ENCODE data around the gene FOXP1.

FOXP1 gene

DNA sequence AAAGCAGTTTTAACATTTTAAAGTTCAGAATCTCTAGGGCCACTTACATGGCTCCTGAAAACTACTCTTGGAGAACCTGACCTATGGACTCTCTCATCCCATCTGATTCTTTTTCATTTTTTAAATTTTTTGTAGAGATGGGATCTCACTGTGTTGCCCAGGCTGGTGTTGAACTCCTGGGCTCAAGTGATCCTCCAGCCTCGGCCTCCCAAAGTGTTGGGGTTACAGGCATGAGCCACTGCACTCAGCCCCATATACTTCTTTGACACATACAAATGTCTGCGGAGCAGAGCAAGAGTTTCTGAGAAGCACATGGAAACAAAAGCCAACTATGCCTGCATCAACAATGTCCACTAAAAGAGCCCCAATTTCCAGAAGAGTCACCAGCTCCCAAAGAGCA lies 189.8 kb downstream of the FOXP1 start:
- DNase-seq: no peak

DNA sequence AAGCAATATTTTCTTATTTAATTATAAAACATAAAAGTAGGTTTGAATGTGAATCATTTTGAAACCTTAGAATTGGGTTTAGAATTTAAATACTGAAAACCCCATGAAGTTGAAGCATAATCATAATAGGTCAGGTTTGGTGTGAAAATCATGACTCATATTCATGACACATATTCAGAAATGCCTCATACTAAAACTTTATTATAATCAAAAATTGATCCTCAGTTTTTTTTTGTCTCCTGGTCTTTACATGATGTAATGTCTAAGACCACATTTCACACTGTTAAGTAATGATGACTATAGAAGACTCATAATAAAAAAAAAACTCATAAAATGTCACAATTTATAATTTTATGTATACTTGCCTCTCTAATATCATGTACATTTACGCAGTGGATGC lies 190.4 kb downstream of the FOXP1 start:
- no peak for DNase-seq

DNA sequence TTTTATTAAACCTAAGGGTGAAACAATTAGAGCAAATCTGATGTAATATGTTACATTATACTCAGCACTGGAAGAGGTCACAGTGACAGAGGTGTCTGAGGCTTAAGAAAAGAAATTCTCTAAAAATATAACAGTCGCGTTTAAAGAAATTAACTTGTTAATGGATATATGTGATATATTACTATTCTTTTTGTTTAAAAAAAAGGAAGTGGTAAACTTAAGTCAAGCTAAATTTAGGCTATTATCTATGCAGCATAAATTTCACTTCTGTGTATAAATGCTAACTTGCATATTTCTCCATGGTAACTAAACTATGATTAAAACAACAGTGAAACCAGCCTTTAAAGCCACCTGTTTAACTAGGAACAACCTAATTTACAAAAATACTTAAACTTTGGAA lies 191.3 kb downstream of the FOXP1 start:
- no peak for DNase-seq

DNA sequence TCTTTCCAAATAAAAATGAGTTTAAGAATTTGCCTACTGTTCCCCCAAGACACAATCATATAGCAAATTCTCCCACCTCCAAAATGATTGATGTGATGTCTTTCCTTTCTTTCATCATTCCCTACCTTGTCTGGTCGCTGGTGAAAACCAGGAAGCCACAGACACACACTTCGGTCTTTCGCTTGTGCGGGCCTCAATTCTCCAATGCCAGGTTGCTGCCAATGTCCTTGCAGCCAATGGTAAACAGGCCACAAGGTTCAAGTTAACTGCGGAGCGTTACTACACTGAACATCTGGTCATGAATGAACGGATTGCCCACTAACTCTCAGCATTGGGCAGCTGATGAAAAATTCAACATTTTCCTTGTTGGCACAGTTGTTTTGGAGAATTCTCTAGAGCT lies 192.2 kb downstream of the FOXP1 start:
- no peak for DNase-seq

DNA sequence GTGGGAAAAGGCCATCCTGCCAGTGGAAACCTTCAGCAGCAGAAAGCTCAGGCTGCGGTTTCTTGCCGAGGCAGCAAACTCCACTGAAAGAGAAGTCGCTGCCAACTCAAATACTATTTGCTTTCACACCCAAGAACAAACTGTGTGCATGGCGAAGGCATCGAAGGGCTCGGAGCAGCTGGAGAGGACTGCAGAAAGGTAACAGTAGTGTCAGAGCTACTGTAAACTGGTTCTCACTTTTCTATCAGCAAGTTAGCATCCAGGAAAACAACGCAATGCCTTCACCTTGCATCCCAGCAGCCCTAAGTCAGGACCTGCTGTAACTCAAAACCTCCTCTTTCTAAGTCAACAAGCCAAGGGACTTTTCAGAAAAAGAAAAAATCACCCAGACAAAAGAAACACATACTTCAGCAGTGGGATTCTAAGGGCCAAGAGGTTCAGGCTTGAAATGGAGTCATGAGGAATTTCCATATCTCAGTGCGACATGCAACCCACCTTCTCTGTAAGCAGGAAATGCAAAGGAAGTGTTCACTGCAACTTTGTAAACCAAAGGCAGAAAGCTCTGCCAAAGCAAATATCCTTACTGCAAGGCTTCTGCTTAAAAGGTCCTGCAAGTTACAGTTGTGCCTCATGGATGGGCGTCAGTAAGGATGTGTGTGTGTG lies 193.5 kb downstream of the FOXP1 start:
- no peak for DNase-seq

DNA sequence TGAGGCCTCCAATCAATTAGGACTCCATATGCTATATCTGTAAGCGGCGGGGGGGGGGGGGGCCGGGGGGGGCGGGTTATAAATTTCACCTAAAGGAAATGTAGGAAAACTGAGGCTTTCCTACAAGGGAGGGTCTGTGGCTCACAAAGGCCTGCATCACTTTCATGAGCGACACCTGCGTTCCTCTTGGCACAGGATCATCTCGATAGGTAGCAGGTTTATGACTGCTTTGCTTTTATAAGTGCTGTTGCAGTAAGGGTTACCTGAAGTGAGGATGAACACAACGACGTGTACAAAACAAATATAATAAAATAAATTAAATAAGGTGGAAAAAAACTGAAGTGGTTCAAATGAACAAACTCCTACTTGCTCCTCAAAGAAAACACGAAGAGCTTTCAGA lies 194.3 kb downstream of the FOXP1 start:
- DNase-seq: no peak

DNA sequence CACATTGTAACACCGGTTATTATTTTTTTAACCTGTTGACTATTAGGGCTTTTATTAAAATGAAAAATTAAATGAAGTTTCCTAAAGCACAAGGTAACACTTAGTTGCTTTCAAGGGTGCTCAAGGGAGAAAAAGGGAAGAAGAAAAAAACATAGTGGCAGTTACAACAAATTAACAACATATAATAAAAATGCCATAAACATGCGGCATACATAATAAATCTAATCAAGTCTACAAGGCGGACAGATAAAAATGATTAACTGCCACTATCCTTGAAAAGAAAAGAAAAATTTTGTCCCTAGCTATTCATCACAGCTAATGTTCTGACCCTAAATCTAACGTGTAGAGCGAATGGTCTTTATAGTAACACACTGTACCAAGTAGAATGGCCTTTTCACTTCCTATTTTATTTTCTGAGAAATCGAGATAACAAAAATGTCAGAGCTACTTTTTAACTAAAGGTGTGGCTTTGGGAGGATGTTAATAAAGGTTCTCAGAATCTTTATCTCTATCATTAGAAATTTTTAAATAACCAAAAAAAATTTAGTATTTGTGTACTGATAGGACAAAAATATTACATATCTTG lies 194.9 kb downstream of the FOXP1 start:
- no peak for DNase-seq

DNA sequence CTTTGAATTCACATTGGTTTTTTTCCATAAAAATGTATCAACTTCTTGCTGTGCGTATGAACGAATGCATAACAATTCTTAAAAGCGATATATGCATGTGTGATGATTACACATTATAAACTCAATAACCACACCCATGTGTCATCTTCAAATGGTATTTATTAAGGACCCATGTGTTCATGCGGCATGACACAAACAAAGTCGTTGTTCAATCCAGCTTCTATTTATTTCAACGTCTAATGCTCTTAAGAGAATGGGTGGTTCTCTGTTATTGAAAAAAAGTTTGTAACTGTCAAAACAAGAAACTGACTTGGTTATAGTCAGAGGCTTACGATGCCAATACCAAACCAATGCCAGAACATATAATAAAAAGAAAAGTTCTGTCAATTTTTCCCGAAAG lies 195.9 kb downstream of the FOXP1 start:
- DNase-seq: no peak

DNA sequence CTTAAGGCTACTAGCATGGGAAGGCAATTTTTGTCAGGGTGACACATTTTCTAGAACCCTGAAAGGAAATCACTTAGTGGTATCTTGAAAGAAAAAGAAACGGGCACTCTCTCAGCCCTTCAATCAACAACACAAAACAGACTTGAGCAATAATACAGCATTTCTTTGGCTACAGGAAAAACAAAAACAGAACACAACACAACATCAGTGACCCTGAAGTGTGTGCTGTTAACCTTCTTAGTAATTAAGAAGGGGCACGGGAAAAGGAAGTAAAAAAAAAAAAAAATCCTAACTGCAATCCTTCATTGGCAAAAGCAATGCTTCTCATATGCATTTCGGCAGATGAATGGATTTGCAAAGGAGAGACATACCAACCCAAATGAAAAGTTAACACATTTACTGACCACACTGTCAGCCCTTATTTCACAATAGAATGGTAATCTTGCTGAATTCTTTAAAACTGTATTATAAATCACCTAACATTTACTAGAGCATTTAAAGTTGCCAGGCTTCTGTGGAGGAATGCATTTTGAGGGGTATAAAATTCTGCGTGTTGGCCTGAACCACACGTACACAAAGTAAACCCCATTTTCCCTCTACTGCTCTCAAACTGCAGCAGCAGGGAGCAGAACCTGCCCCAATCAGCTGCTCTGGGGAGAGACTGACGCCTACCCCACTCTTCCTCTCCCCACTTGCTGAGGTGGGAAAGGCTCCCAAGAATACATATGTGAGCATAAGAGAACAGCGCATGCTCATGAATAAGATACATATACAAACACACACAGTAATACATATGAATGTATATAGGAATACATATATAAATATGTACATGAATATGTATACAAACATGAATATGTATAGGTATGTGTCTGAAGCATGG lies 198.5 kb downstream of the FOXP1 start:
- no peak for DNase-seq

DNA sequence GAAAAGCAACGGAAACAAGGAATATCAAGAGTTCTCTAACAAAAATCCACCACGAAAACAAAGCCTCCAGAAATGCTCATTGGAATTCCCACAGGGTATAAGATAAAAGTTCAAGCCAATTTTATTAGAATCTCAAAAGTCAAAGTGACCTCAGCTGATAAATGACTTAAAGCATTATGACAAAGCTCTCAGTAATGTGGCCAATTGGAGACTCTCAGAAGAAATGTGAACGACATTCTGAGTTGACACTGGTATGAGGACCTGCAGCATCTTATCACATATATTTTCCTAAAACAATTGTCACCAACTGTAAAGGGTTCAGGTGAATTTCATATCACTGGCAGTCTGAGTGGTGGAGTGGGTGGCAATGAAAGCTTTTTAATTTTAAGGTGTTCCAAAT lies 199.1 kb downstream of the FOXP1 start:
- DNase-seq: no peak

DNA sequence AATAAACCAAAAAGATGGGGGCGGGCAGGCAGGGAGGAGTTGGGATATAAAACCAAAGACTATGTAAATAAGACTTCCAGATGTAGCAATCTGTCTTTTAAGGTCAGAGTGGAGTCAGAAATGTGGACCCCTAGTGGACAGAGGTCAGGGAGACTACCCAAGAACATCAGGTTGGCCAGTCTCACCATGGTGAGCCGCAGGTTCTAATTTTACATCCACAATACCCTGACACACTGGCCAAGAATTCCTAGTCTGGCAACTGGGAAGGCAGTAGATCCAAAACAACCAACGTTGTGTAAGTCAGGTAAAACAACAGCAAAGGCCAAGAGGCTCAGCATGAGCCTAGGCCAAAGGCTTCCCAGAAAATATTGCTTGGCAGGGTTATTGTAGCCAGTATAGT lies 203.4 kb downstream of the FOXP1 start:
- no peak for DNase-seq

DNA sequence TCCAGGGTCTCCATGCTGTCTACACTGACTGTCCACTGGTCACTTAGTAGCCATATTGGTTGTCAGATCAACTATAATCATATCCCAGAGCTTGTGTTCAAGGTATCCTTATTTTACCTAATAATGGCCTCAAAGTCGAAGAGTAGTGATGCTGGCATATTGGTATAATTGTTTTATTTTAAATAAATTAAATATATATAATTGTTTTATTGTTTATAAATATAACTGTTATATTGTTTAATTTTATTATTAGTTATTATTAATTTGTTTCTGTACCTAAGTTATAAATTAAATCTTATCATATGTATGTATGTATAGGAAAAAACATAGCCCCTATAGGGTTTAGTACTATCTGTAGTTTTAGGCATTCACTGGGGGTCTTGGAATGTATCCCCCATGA lies 205.0 kb downstream of the FOXP1 start:
- no peak for DNase-seq

DNA sequence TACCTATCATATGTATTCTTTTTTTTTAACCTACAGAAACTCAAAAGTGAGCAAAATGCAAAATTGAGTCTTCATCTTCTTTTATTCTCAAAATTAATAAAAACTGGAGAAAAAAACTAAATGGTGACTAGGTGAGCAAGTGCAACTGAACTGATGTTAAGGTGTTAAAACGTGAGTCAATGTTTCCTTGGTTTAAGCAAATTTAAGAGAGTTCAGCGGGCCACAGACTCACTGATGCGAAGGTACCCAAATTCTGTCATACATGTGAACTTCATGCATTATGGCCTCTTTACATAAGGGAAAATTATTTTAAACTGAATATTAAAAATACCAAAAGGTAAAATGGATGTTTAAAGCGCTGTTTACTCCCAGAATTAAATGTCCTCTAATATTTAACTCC lies 206.6 kb downstream of the FOXP1 start:
- no peak for DNase-seq

DNA sequence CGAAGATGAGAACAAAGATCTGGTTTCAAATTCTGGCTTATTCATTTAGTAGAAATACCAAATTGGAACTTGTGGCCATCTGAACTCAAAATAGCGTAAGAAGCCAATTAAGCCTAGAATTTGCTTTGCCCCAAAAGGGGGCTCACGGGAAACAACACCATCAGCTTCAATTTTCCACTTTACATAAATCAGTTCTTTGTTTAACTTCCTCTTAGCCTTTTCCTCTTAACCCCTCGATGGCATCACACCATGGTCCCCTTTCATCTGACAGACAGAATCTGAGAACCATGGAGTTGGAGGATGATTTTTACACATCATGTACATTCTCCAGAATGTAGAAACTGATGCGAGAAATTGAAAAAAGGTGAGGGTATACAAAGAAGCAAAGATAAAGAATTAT lies 207.0 kb downstream of the FOXP1 start:
- no peak for DNase-seq

DNA sequence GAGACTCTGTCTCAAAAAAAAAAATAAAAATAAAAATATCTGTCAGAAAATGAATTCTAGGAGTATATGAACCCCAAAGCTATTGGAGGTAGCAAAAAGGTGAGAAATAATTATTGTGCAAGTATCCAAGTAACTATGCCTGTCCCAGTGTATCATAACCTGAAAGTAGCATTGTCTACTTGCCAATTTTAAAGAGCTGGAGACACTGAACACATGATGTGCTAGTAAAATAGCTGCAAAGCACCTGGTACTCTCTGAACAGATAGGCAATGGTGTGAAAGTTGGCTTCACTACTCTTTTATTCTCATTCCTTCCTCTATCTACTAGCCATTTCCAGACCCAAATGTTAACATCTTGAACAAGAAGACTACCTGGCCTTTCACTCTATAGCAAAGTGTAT lies 208.9 kb downstream of the FOXP1 start:
- DNase-seq: no peak

DNA sequence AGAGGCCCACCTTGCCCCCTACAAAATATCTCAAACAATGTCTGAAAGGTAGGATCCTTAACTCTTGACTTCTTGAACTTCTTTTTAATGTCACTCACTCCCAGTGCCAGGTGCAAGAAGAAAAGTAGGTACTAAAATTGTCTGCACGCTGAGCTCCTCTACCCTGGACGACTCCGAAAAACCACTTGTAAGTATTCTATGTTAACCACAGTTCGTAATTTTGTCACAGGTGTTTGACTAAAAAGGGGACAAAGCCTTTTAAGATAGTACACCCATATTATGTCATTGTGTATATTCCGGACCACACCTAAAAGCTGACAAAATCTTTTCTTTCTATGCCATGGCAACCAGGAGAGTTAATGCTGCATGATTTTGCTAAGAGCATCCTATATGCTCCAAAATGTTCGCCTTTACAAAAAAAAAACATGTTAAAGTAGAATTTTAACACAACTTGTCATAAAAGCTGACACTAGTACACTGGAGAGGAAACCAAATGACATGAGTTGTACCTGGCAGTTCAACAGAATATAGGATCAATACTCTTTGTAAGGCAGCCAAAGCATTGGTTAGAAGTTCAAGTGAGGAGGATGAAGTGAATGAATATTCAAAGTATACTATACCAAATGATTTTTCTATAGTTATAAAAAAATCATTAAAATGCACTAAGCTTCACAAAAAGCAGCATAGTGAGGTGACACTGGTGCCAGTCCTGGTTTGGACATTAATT lies 210.5 kb downstream of the FOXP1 start:
- no peak for DNase-seq

DNA sequence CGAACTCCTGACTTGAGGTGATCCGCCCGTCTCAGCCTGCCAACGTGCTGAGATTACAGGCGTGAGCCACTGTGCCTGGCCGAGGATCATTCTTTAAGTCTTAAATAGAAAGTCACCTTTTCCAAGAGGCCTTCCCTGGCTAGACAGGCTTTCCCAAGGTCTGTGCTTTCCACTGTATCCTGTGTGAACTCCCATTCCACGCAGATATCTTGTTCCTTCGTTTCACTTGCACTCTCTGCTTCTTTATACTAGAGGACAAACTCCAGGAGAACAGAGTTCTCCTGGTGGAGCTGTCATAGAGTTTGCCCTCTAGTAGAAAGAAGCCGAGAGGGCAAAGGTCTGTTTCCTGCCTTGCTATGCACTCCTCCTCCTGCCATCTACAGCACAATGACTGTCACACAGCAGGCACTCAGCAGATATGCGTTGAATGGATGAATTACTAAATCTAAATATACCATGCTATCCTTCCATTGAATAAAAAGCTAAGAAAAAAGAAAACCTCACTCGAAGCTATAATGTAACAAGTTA lies 211.2 kb downstream of the FOXP1 start:
- no peak for DNase-seq

DNA sequence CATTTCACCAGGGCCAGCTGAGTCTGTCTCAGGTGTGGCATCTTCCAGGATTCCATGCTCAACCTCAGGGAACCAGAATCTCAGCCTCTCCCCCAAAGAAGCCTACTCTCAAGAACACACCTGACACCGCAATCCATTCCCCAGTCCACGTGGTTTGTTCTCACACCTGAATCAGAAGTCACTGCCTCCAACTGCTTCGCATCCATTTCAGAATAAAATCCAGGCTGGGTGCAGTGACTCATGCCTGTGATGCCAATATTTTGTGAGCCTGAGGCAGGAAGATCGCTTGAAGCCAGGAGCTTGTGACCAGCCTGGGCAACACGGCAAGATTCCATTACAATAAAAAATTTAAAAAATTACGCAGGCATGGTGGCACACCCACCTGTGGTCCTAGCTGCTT lies 212.2 kb downstream of the FOXP1 start:
- DNase-seq: no peak

DNA sequence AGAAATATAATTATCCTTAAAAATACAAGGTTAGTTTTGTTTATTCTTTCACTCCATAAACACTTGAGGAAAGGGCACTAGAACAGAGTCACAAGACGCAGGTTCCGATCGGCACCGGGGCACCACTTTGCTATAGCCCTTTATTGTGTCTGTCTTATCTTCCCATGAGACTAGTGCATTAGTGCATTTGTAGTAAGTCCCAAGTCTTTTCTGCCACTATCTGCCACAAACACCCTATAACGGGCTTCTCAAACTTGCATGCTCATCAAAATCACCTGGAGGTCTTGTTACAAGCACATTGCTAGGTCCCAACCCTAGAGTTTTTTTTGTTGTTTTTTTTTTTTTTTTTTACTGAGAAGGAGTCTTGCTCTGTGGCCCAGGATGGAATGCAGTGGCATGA lies 213.1 kb downstream of the FOXP1 start:
- DNase-seq: no peak

DNA sequence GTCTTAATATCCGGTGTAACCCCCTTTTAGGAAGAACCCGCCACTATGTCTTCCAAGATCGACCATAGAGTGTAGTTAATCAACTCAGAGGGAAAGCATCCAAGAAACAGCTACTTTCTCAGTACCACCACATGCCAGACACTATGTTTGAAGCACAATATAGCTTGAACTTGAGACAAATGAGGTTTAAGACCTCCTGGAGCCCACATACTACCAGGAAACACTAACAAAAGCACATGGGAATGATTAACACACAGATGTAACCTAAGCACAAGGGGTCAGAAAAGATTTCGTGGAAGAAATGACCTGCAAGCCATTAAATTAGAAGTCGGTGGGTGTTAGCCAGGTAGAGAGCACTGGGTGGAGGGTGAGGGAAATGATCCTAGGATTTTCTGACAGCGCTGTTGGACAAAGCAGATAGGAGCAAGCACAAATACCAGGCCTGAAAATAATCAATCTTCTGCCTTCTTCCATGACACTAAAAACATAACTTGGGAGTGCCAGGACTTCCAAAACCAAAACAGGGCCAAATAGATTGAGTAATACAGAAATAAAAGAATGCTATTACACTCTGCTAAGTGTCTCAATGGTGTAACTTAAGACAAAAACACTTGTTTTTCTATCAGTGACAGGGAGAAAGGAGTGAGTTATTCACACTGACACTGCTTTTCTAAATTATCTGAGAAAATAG lies 213.7 kb downstream of the FOXP1 start:
- no peak for DNase-seq

DNA sequence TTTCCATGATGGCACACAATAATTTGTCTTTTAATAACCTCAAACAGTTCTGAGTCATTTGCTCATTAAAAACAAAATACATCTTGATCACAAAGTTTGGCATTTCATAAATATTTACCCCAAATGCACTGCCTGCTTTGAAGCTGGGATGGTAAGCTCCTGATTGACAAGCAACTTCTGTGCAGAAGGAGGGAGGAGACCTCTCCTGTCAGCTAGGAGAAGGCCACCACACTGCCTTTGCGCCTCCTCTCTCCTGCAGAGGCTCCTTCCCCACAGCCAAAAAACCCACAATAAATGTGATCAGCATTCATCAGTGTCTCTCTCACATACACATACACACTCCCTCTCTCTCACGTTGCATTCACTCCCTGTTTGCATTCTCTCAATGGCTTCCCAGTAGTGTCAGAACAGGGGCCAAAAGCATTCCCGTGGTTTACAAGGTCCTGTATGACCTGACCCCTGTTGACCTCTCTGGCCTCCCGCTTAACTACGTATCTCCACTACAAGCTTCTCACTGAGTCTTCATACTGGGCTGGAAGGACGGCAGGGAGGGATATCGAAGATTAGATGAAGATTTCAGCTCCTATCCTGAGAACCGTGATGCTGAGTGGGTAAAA lies 216.4 kb downstream of the FOXP1 start:
- DNase-seq: no peak

DNA sequence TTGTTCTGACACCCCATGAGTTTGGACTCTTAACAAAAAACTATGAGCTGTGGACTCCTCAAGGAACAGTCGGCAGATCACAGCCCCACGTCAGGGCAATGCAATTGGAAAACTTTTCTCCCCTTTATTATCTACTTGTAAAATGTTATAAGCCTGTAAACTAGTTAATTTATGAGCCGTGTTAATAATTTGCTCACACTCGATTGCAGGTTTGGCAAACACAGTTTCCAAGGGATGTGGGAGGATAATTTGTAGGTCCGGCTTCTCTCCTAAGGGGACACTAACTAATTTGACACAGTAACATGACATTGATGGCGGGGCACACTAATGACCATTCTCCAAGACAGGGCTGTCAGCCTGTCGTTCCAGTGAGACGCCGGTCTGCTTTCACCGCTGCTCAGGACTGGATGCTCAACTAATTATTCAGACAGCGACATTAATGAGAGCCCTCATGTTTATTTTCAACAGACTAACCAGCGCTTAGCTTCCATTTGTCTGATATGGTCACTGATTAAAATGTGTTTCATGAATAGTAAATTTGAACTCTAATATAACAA lies 222.1 kb downstream of the FOXP1 start:
- DNase-seq: no peak

All from activated CD8-positive, alpha-beta memory T cell treated with anti-CD3 and anti-CD28 coated beads, Interleukin-2, amount 50 U/mL, for 4 hours (primary cell).